IPS DF 6.9 (cell line): Measurements from ENCODE around the gene MYL2.
"Not testable (repeated sequence)": the region's sequence is repeated elsewhere in the genome, so short reads cannot be mapped to it uniquely, and the experiment has no call there.

Source experiments
- DNase-seq: peaks from one replicate; pipeline ENCODE4 v3.0.0-alpha.2; 2013; ENCODE audit warnings: low read depth, low spot score
- H3K27ac ChIP-seq: one replicate; pipeline ENCODE4 v1.5.1; 2013; ENCODE audit warnings: low read length, control low read depth
- H3K27me3 ChIP-seq: 2 replicates; pipeline ENCODE4 v1.6.1; 2013; ENCODE audit warnings: mild to moderate bottlenecking, low read length; ENCODE audit not compliant: control insufficient read depth, insufficient read depth
- H3K36me3 ChIP-seq: 2 replicates; pipeline ENCODE4 v1.6.1; 2013; ENCODE audit warnings: low read length; ENCODE audit not compliant: control insufficient read depth, insufficient read depth
- H3K4me1 ChIP-seq: 2 replicates; pipeline ENCODE4 v1.6.1; 2013; ENCODE audit warnings: low read length; ENCODE audit not compliant: control insufficient read depth, insufficient read depth
- H3K4me3 ChIP-seq: 2 replicates; pipeline ENCODE4 v1.5.1; 2013; ENCODE audit warnings: mild to moderate bottlenecking, low read length
- H3K9me3 ChIP-seq: 2 replicates; pipeline ENCODE4 v1.6.1; 2013; ENCODE audit warnings: low read length, inconsistent platforms; ENCODE audit not compliant: control insufficient read depth, insufficient read depth
- WGBS: extraction: QIAGEN DNeasy Blood & Tissue Kit; methylation state at CpG from one replicate; pipeline ENCODE4 v1.1.7; 2013; ENCODE audit warnings: mixed read lengths, missing lambda C conversion rate; ENCODE audit not compliant: insufficient read length, insufficient coverage; 5-methylcytosine and 5-hydroxymethylcytosine counted together

MYL2 gene

DNA sequence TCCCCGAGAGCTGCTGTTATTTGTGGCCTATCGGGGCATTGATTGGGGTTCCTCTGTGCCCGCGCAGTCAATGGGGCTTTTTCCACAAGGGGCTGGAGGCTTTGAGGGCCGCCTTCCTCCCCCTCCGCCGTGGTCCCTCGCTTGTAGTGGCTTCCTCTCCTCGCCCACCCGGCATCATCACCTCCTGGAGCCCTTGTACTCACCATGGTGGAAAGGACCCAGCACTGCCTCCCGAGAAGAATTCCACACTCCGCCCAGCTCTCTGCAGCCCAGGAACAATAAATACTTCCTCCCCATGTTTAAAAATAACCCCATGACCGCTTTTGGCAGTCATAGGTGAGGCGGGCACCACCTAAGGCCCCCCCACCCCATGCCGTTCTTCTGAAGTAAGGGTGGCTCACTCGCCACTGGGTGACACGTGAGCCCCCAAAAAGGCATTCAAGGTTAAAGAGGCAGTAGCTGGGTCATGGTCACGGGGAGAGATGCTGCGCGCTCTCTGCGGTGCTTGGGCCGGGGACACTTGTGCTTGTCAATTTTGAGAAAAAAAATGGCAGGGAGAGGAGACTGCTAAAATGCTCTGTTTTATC is at the start of gene MYL2:
MYL2 (minus strand) TSS at position 256 of the 587 bp plus-strand sequence; CDS start at position 206, 50 bp downstream.
- Histone ChIP-seq H3K4me3 (no peak within 1 kb of the TSS), H3K36me3 (no peaks in the 10 kb centered on the region), H3K9me3 (no peaks in the 10 kb centered on the region), H3K27me3 (no peaks in the 10 kb centered on the region), H3K4me1 (peaks cover 3% of the 10 kb centered on the region; the same call in 1 of the 2 replicates), H3K27ac (no peak within 1 kb of the TSS)
- no CpG with 5 or more reads among the region's 22 CpGs for WGBS
- no peak for DNase-seq

- Histone ChIP-seq H3K27ac (no peak overlapping the region), H3K4me3 (no peak overlapping the region)
- WGBS, result no CpG with 5 or more reads among the region's 23 CpGs
These were observed 45.8 kb upstream of the MYL2 start for GRCh38 chr12:110966081-110966760.

DNA sequence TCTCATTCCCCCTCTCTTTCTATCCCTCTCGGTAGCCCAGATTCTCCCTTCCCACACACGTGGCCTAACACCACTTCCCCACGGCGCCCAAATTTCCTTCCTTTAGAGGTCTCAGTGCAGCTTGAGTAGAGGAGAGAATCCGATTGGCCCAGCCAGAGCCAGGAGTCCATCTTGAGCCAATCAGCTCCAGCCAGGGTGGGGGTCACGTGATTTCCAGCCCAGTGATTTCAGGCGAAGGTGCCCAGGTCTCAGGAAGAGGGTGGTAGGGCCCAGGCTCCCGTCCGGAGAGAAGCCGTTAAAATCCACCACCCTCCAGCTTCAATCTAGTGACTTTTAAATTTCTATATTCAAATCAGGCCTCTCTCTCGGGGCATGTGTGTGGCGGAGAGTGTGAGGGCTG is 45.2 kb upstream of the MYL2 start:
- Histone ChIP-seq H3K27me3 (no peaks in the 10 kb centered on the region), H3K4me3 (no peak overlapping the region), H3K9me3 (no peaks in the 10 kb centered on the region), H3K4me1 (no peaks in the 10 kb centered on the region), H3K27ac (no peak overlapping the region), H3K36me3 (no peaks in the 10 kb centered on the region)
- DNase-seq, result no peak
- no CpG with 5 or more reads among the region's 12 CpGs for WGBS

More at GRCh38 chr12:110966081-110966760, 45.8 kb upstream of the MYL2 start:
- no peaks in the 10 kb centered on the region for H3K9me3 ChIP-seq
- H3K36me3 ChIP-seq, result no peaks in the 10 kb centered on the region
- no peaks in the 10 kb centered on the region for H3K4me1 ChIP-seq
- H3K27me3 ChIP-seq, result no peaks in the 10 kb centered on the region
- DNase-seq, result no peak

GRCh38 chr12:110960795-110961194 is 40.4 kb upstream of the MYL2 start:
- DNase-seq, result no peak
- no CpG with 5 or more reads among the region's 2 CpGs for WGBS
- no peaks in the 10 kb centered on the region for H3K27me3 ChIP-seq
- H3K9me3 ChIP-seq, result no peaks in the 10 kb centered on the region
- H3K4me1 ChIP-seq, result no peaks in the 10 kb centered on the region
- H3K27ac ChIP-seq, result no peak overlapping the region
- no peaks in the 10 kb centered on the region for H3K36me3 ChIP-seq
- no peak overlapping the region for H3K4me3 ChIP-seq

GRCh38 chr12:110957652-110958051 is 37.3 kb upstream of the MYL2 start:
- Histone ChIP-seq H3K27me3 (no peaks in the 10 kb centered on the region), H3K4me3 (no peak overlapping the region), H3K27ac (no peak overlapping the region), H3K36me3 (no peaks in the 10 kb centered on the region), H3K9me3 (no peaks in the 10 kb centered on the region), H3K4me1 (no peaks in the 10 kb centered on the region)
- no CpG with 5 or more reads among the region's 9 CpGs for WGBS
- DNase-seq, result no peak

DNA sequence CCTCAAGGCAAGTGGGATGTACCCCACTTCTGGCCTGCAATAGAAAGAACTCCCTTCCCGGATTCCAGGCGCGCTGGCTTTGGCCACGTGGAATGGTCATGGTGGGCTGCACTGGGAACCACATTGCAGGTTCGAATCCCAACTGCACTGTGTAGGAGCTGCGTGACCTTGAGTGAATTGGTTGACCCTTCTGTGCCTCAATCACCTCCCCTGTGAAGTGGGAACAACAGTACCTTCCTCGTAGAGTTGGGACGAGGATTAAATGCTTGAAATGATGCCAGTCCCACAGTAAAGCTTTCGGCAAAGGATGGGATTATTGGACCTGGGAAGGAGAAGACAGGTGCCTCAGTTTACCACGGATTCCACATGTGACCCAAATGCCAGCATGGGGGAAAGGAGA is 36.8 kb upstream of the MYL2 start:
- Histone ChIP-seq H3K4me3 (no peak overlapping the region), H3K9me3 (no peaks in the 10 kb centered on the region), H3K36me3 (no peaks in the 10 kb centered on the region), H3K4me1 (no peaks in the 10 kb centered on the region), H3K27me3 (no peaks in the 10 kb centered on the region), H3K27ac (no peak overlapping the region)
- WGBS, result no CpG with 5 or more reads among the region's 10 CpGs
- no peak for DNase-seq

DNA sequence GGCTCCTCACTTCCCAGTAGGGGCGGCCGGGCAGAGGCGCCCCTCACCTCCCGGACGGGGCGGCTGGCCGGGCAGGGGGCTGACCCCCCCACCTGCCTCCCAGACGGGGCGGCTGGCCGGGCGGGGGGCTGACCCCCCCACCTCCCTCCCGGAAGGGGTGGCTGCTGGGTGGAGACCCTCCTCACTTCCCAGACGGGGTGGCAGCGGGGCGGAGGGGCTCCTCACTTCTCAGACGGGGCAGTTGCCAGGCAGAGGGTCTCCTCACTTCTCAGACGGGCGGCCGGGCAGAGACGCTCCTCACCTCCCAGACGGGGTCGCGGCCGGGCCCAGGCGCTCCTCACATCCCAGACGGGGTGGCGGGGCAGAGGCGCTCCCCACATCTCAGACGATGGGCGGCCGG is 30.5 kb upstream of the MYL2 start:
- WGBS, result no CpG with 5 or more reads among the region's 31 CpGs
- H3K9me3 ChIP-seq, H3K4me1 ChIP-seq, H3K27me3 ChIP-seq, DNase-seq, H3K36me3 ChIP-seq, H3K27ac ChIP-seq, H3K4me3 ChIP-seq: not testable (repeated sequence)

- not testable (repeated sequence) for H3K36me3 ChIP-seq, H3K27ac ChIP-seq, H3K27me3 ChIP-seq, H3K4me3 ChIP-seq, H3K9me3 ChIP-seq, H3K4me1 ChIP-seq, DNase-seq
- WGBS, result no CpG with 5 or more reads among the region's 31 CpGs
These were observed 30.1 kb upstream of the MYL2 start for GRCh38 chr12:110950466-110950865.

DNA sequence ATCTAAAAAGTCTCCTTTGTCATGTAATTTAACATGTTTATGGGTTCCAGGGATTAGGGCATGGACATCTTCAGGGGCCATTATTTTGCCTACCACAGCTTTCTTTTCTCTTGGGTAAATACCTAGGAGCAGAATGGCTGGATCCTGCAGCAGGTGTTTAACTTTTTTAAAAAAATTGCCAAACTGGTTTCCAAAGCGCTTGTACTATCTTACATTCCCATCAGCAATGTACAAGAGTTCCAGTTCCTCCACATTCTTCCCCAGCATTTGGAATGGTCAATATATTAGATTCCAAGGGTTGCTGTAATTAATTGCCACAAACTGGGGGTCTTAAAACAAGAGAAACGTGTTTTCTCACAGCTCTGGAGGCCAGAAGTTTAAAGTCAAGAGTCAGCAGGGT is 27.7 kb upstream of the MYL2 start:
- H3K27me3 ChIP-seq, result no peaks in the 10 kb centered on the region
- H3K9me3 ChIP-seq, result no peaks in the 10 kb centered on the region
- no peaks in the 10 kb centered on the region for H3K4me1 ChIP-seq
- H3K27ac ChIP-seq, result no peak overlapping the region
- DNase-seq, result no peak
- no peak overlapping the region for H3K4me3 ChIP-seq
- H3K36me3 ChIP-seq, result no peaks in the 10 kb centered on the region
- no CpG with 5 or more reads among the region's 2 CpGs for WGBS

- 0 out of 2 replicates have a peak, but pooled peaks cover 2% of the 10 kb centered on the region for H3K4me1 ChIP-seq
- no peaks in the 10 kb centered on the region for H3K9me3 ChIP-seq
- no CpG with 5 or more reads among the region's 2 CpGs for WGBS
- no peaks in the 10 kb centered on the region for H3K27me3 ChIP-seq
- no peaks in the 10 kb centered on the region for H3K36me3 ChIP-seq
- H3K27ac ChIP-seq, result no peak overlapping the region
- no peak for DNase-seq
- H3K4me3 ChIP-seq, result no peak overlapping the region
These were observed 23.0 kb upstream of the MYL2 start for GRCh38 chr12:110943373-110943772.

GRCh38 chr12:110941391-110941790 is 21.0 kb upstream of the MYL2 start:
- Histone ChIP-seq H3K4me3 (no peak overlapping the region), H3K27ac (no peak overlapping the region), H3K9me3 (no peaks in the 10 kb centered on the region), H3K27me3 (no peaks in the 10 kb centered on the region), H3K4me1 (peaks cover 2% of the 10 kb centered on the region; the same call in 1 of the 2 replicates), H3K36me3 (no peaks in the 10 kb centered on the region)
- no peak for DNase-seq
- no CpG with 5 or more reads among the region's 6 CpGs for WGBS
